GM21367 (cell line): ENCODE results near the gene RAD9B.

Source experiments
- ATAC-seq: cut with Tn5 transposase; IDR thresholded peaks from one replicate; pipeline ENCODE4 v1.9.1; 2021; ENCODE audit not compliant: unreplicated experiment

The RAD9B gene

GRCh38 chr12:110550981-110551380 lies 48.9 kb downstream of the RAD9B start:
- no peak for ATAC-seq
